HG02678 (cell line): ENCODE data around the gene VARS2.

Experiments used
- ATAC-seq: cut with Tn5 transposase; IDR thresholded peaks from one replicate; pipeline ENCODE4 v1.9.1; 2021; ENCODE audit warnings: mild to moderate bottlenecking, moderate library complexity; ENCODE audit not compliant: unreplicated experiment

VARS2 gene

GRCh38 chr6:30884521-30885480, 29.2 kb upstream of the VARS2 start:
- no peak for ATAC-seq

GRCh38 chr6:30885481-30885998, 28.5 kb upstream of the VARS2 start:
- ATAC-seq, result no peak

- no peak for ATAC-seq
These were observed 27.8 kb upstream of the VARS2 start for GRCh38 chr6:30885999-30886896.

- ATAC-seq, result no peak
These were observed 27.2 kb upstream of the VARS2 start for GRCh38 chr6:30886897-30887255.

- no peak for ATAC-seq
These were observed 25.9 kb upstream of the VARS2 start for GRCh38 chr6:30887901-30888815.

GRCh38 chr6:30888816-30889495, 25.1 kb upstream of the VARS2 start:
- ATAC-seq, result no peak

GRCh38 chr6:30889496-30889885, 24.5 kb upstream of the VARS2 start:
- no peak for ATAC-seq

GRCh38 chr6:30889921-30890645, 24.0 kb upstream of the VARS2 start:
- no peak for ATAC-seq

GRCh38 chr6:30890646-30891449, 23.2 kb upstream of the VARS2 start:
- no peak for ATAC-seq

GRCh38 chr6:30891450-30891723, 22.7 kb upstream of the VARS2 start:
- ATAC-seq, result no peak

- no peak for ATAC-seq
These were observed 22.1 kb upstream of the VARS2 start for GRCh38 chr6:30891816-30892538.

GRCh38 chr6:30893001-30893591, 20.9 kb upstream of the VARS2 start:
- ATAC-seq, result no peak

GRCh38 chr6:30893666-30894065, 20.4 kb upstream of the VARS2 start:
- no peak for ATAC-seq

- ATAC-seq, result no peak
These were observed 19.7 kb upstream of the VARS2 start for GRCh38 chr6:30894381-30894780.

GRCh38 chr6:30894935-30895334, 19.1 kb upstream of the VARS2 start:
- no peak for ATAC-seq

- ATAC-seq, result no peak
These were observed 18.7 kb upstream of the VARS2 start for GRCh38 chr6:30895343-30895742.

- ATAC-seq, result no peak
These were observed 17.5 kb upstream of the VARS2 start for GRCh38 chr6:30896541-30896940.

GRCh38 chr6:30897882-30898281, 16.2 kb upstream of the VARS2 start:
- ATAC-seq, result no peak
